Cardiac muscle cell (in vitro differentiated cells and primary cell): ENCODE results near the gene APC2. TPM values are rescaled to one million over a fixed set of nuclear protein-coding genes. Genes with fewer than 3 reads are reported as not detected.
"Not testable (repeated sequence)": the region's sequence is repeated elsewhere in the genome, so short reads cannot be mapped to it uniquely, and the experiment has no call there.

Experiments
- DNase-seq, 2 donors: peaks; one replicate each; pipeline versions ENCODE4 v3.0.0 to v3.0.0-alpha.2; 2010 to 2017; ENCODE audit warnings: low read depth in 1 of 2, low spot score in 1 of 2
- H3K27ac ChIP-seq: fragments of 200-600 bp; sonication (generic); 2 replicates; pipeline ENCODE4 v1.5.1; 2016
- H3K27me3 ChIP-seq: fragments of 200-600 bp; sonication (generic); 2 replicates; pipeline ENCODE4 v1.6.0; 2016; ENCODE audit warnings: control low read depth
- H3K36me3 ChIP-seq: fragments of 200-600 bp; sonication (generic); 2 replicates; pipeline ENCODE4 v1.5.1; 2016; ENCODE audit warnings: control low read depth
- H3K4me1 ChIP-seq: fragments of 200-600 bp; sonication (generic); 2 replicates; pipeline ENCODE4 v1.8.1; 2017; ENCODE audit warnings: low read depth, mild to moderate bottlenecking, mixed run types
- H3K4me3 ChIP-seq: fragments of 200-600 bp; sonication (generic); 2 replicates; pipeline ENCODE4 v1.5.1; 2016; ENCODE audit warnings: mild to moderate bottlenecking
- H3K9me3 ChIP-seq: fragments of 200-600 bp; sonication (generic); 2 replicates; pipeline ENCODE4 v1.5.1; 2017; ENCODE audit warnings: low read depth, mild to moderate bottlenecking, control low read depth
- polyA plus RNA-seq: library from polyadenylated mRNA; unstranded; fragments of >200 nt; fragmentation: Nextera tagmentation; extraction: Ambion mirVana; gene quantifications from 2 replicates; pipeline ENCODE4 v1.2.1, GENCODE V29; 2016
- total RNA-seq: library from RNA; depleted of rRNA; stranded (reverse); fragments of >200 nt; gene quantifications from 2 replicates; pipeline ENCODE4 v1.2.3, GENCODE V29; 2016
- TF ChIP-seq, protein P1 (sequence below): IDR thresholded peaks from 2 replicates; pipeline ENCODE4 v1.5.1; 2012; ENCODE audit warnings: low read depth, mild to moderate bottlenecking, low read length

APC2 gene
- total and polyA plus RNA-seq, 2 experiments from 2014 or later = 0.42 to 0.94 TPM

DNA sequence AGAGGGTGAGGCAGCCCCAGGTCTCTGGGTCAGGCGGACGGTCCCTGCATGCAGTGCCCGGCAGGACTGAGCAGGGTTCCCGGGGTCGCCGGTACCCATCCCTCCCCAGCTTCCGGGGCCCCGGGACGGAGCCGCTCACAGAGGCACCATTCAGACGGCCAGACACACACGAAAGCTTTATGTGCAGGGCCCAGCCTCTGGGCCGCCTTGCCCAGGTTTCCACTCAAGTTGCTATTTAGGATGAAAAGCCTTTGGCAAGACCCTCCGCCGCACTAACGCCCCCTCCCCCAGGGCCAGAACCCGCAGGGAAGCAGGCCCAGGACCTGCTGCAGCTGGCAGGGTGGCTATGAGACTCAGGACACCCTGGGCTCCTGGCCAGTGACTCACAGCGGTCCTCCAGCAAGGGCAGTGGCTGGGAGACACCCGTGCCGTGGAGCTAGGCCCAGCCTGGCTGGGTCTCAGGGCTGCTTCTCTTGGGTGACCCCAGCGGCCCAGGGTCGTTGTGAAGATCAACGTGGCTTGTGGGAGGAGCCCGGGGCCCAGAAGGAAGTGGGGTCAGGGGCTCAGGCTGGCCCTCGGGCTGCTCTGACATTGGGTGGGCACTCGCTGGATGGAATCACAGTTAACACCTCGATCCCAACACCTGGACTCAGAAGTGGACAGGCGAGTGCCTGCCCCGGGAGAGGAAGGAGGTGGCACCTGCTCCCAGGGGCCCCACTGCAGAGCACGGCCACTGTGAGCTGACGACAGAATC, 24.3 kb downstream of the APC2 start:
- Histone ChIP-seq H3K27ac (no peak overlapping the region), H3K36me3 (no peaks in the 10 kb centered on the region), H3K4me3 (no peak overlapping the region), H3K9me3 (no peaks in the 10 kb centered on the region), H3K4me1 (peaks cover 9% of the 10 kb centered on the region), H3K27me3 (peaks cover 46% of the 10 kb centered on the region)
- no peak for DNase-seq
- TF ChIP-seq, protein P1, sequence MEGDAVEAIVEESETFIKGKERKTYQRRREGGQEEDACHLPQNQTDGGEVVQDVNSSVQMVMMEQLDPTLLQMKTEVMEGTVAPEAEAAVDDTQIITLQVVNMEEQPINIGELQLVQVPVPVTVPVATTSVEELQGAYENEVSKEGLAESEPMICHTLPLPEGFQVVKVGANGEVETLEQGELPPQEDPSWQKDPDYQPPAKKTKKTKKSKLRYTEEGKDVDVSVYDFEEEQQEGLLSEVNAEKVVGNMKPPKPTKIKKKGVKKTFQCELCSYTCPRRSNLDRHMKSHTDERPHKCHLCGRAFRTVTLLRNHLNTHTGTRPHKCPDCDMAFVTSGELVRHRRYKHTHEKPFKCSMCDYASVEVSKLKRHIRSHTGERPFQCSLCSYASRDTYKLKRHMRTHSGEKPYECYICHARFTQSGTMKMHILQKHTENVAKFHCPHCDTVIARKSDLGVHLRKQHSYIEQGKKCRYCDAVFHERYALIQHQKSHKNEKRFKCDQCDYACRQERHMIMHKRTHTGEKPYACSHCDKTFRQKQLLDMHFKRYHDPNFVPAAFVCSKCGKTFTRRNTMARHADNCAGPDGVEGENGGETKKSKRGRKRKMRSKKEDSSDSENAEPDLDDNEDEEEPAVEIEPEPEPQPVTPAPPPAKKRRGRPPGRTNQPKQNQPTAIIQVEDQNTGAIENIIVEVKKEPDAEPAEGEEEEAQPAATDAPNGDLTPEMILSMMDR = no peak

DNA sequence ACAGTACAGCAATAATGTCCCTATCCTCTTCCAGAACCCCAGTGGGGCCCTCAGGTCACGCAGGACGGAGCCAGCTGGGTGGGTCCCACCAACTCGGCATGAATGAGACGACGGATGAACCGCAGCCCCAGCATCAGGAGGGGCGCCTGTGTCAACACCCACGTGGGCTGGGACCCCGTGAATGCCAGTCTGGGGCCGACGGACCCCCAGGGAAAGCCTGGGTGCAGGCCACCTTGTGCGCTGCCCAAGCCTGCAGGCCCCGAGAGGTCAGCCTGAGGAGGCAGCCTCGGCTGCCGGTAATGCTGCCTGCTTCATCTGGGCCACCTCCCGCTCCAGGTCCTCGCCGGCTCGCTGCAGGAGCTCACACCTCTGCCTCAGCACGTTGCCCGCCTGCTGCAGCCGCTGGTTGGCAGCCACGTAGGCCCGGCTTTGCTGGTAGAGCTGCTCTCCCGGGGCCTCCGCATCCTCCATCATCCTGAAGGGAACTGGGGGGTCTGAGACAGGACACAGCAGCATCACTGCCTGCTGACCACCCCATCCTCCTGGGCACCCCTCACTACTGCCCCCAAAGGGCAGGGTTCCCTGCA, 24.9 kb downstream of the APC2 start:
- Histone ChIP-seq H3K4me3 (no peak overlapping the region), H3K36me3 (no peaks in the 10 kb centered on the region), H3K4me1 (peaks cover 14% of the 10 kb centered on the region), H3K27ac (no peak overlapping the region), H3K27me3 (peaks cover 39% of the 10 kb centered on the region), H3K9me3 (no peaks in the 10 kb centered on the region)
- TF ChIP-seq, protein P1 = no peak
- DNase-seq = no peak

DNA sequence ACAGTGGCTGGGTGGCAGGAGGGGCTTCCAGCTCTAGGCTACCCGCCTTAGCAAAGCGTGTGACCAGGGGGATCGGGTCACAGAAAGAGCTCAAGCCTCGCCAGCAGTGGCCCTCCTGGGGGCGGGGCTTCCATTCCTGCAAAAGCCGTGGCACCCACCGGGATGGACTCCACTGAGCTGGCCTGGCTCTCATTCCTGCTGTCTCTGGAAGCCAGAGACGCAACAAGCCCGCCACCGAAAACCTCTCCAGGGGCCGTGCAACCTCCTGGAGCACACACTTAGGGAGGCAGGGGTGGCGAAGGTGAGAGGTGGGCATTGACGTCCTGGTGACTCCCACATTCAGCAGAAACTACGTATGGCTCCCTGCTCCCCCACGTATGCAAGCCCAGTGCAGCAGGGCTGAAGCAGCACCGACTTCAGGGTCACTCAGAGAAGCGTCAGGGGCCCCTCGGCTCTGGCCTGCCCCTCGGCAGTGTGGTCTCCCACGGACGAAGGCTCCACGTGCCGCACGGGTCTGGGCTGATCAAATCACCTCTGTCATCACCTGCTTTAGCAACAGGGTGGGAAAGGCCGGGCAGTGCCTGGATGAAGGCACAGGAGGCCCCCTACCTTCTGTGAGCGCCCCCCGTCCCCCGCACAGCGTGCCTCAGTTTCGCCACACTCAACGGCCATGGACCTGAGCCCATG, 26.0 kb downstream of the APC2 start:
- DNase-seq = no peak
- TF ChIP-seq, protein P1 = no peak
- Histone ChIP-seq H3K9me3 (no peaks in the 10 kb centered on the region), H3K4me1 (peaks cover 7% of the 10 kb centered on the region), H3K36me3 (no peaks in the 10 kb centered on the region), H3K27ac (no peak overlapping the region), H3K27me3 (peaks cover 29% of the 10 kb centered on the region), H3K4me3 (no peak overlapping the region)

DNA sequence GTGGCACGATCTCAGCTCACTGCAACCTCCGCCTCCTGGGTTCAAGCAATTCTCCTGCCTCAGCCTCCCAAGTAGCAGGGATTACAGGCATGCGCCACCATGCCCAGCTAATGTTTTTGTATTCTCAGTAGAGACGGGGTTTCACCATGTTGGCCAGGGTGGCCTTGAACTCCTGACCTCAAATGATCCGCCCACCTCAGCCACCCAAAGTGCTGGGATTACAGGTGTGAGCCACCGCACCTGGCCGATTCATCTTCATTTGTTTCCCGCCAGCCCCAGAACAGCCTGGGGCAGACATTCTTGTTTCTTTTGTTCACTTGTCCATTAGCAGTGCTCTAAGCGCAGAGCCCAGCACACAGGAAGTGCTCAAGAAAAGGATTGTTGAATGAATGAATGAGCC, 27.1 kb downstream of the APC2 start:
- not testable (repeated sequence) for DNase-seq, H3K36me3 ChIP-seq, H3K27ac ChIP-seq, H3K4me3 ChIP-seq, H3K9me3 ChIP-seq, H3K4me1 ChIP-seq
- peaks cover 18% of the 10 kb centered on the region for H3K27me3 ChIP-seq

DNA sequence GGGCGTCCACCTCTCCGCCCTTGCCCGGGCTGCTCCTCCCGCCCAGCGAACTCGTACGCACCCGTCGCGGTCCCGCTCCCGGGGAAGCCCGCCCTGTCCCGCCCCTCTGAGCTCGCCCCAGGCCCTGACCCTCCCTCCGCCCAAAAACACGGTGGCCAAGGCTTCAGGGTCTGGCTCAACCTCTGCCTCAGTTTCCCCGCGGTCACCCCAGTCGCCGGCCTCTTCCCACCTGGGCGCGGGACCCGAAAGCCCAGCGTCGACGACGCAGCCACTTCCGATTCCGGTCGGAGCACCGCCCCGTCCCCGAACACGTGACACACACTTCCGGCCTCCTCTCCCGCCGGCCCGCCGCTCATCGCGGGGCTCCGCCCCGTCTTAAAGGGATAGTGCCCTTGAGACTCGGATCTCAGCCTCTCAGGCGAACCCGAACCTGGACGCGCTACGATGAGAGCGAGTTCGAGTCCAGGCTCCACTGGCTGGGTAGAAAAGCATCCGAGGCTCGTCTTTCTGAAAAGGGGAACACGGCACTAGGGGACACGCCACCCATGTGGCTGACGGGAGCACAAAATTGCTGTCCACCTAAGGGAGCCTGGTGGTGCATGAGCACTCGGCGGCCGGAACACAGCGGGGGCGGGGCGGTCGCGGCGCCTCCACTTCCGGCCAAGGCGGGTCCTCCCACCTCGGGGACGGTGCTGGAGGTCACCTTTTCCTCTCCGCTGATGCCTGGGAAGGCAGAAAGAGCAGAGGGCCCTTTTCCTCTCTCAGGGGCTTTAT, 29.2 kb downstream of the APC2 start, which contains the start of gene C19orf25:
Gene C19orf25 (minus strand): TSS at position 282 of the 774 bp plus-strand sequence. CDS start 312 bp downstream, outside the sequence.
- Histone ChIP-seq H3K27ac (peak within 1 kb of the TSS; percentile 62), H3K36me3 (no peaks in the 10 kb centered on the region), H3K4me3 (peak within 1 kb of the TSS; percentile 59), H3K4me1 (peaks cover 5% of the 10 kb centered on the region), H3K27me3 (no peaks in the 10 kb centered on the region), H3K9me3 (no peaks in the 10 kb centered on the region)
- DNase-seq = peak; percentile 95 to 96
- TF ChIP-seq, protein P1 = no peak
